GM04504 (cell line): ENCODE results near the gene MUC13.

ENCODE experiments used
- DNase-seq: peaks from one replicate; pipeline ENCODE4 v3.0.0-alpha.2; 2012; ENCODE audit warnings: low read depth

The MUC13 gene

DNA sequence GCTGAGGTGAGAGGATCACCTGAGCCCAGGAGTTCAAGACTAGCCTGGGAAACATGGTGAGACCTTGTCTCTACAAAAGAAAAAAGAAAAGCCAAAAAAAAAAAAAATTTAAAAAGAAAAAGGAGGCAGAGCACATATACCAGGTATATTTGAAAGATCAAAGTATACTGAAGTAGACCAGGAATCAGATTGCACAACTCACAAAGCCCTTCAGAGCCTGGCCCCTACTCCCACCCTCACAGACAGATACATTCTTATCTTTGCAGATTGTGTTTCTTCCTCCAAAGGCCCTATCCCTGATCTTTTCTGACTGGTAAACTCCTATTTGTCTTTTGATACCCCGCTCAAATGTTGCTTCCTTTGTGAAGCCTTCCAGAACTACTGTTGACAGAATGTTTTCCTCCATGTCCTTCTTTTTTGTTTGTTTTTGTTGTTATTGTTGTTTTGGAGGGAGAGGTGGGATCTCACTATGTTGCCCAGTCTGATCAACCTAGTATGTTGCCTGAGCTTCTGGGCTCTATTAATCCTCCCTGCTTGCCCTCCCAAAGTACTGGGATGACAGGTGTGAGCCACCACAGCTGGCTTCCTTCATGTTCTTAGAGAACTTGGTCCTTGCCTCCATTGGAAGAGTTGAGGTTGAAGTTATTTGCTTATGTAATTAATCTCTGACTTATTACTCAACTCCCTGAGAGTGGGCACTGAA is 37.6 kb downstream of the MUC13 start:
- DNase-seq, result no peak

DNA sequence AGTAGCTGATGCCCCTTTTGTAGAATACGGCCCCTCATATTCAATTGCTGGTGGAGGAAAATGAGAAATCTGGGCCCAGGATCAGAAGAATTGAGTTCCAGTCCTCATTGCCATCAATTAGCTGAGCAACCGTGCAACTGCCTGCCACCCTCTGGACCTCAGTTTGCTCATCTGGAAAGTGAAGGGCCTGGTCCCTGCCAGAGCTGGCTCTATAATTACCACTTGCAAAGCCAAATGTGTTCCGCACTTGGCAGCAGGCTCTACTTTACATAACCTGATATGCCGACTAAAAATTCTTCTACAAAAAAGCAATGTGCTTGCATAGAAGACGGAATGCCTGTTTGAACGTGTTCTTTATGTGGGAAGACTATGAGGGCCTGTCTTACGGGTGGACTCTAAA is 38.8 kb downstream of the MUC13 start:
- no peak for DNase-seq

DNA sequence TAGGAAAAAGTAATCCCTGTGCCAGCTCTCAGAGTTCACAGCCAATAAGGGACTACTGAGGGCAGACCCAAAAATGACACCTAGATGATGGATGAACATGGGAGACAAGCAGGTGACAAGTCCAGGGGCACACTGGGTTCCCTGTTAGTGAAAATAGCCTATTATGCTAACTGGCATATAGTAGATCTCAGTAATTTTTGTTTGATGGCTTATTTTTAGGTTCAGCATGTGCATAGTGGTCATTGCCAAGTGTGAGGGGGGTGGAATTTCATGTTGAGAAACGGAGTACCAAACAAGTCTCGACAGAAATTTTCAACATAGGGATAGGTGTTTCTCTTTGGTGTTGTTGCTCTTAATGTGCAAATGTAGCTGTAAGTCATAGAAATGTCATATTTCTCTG is 41.0 kb downstream of the MUC13 start:
- DNase-seq, result no peak

DNA sequence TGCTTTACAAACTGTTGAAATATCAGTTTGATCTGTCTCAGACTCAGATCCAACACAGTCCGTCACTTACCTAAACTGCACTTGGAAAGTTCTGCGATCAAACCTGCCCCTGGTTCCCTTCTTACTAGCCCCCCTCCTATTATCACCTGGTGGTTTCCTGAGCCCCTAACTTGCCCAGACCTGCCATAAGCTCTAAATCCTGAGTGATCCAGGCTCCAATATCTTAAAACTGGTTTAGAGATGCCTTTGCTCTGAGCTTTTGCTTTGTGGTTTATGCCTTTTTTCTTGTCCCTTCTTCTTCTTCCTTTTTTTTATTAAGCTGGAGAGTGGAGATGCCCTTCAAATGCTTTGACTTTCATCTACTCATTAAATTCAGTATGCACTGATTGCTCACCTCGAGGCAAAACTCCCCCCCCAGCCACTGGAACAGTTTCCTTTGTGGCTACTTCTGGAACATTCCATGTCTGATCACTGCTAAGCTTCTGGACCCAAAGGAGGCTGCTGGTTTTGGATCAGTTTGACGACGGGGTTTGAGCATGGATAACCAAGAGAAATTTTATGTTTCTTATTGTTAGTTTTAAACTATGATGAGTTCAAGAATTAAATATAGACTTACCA is 43.9 kb downstream of the MUC13 start:
- no peak for DNase-seq

DNA sequence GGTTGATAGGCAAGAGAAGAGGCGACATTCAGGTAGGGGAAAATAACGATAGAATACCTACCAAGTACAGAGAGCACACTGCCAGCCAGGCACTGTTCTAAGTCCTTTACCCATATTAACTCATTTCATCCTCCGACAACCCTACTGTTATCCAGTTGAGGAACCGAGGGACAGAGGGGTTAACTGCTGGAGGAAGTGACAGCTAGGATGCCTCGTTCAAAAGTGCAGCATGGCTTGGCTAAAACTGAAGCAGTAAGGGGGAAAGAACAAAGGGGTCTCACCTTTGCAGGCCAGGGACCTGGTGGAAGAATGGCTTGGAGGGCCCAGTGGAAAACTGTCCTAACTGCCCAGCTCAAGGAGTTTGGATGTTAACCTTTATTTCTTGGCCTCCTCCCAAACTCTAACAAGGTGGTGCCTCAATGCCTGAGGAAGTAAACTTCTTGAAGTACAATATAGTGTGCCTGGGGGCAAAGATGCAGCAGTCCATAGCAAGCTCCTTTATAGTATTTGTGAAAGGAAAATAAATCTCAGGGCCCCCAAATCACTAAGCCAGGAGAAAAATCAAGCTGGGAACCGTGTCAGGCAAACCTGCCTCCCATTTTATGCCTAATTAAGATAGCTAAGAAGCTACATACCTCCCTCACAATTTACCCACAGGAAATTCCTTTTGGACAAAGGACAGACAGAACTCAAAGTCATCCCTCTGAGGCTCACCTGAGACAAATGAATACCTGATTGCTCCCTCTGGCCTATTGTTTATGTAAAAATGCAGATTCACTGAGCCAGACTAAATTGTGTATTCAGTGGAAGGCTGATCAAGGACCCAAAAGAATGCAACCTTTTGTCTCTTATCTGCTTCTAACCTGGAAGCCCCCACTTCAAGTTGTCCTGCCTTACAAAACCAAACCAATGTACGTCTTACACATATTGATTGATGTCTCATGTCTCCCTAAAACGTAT is 45.8 kb downstream of the MUC13 start:
- DNase-seq, result no peak

DNA sequence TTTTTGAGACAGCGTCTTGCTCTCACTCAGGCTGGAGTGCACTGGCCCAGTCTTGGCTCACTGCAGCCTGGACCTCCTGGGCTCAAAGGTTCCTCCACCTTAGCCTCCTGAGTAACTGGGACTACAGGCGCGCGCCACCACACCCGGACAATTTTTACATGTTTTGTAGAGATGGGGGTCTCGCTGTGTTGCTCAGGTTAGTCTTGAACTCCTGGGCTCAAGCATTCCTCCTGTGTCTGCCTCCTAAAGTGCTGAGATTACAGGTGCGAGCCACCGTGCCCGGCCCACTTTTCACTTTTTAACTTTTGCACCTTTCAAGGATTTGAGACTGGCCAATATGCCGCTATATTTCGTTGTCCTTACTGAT is 46.6 kb downstream of the MUC13 start:
- DNase-seq, result no peak

DNA sequence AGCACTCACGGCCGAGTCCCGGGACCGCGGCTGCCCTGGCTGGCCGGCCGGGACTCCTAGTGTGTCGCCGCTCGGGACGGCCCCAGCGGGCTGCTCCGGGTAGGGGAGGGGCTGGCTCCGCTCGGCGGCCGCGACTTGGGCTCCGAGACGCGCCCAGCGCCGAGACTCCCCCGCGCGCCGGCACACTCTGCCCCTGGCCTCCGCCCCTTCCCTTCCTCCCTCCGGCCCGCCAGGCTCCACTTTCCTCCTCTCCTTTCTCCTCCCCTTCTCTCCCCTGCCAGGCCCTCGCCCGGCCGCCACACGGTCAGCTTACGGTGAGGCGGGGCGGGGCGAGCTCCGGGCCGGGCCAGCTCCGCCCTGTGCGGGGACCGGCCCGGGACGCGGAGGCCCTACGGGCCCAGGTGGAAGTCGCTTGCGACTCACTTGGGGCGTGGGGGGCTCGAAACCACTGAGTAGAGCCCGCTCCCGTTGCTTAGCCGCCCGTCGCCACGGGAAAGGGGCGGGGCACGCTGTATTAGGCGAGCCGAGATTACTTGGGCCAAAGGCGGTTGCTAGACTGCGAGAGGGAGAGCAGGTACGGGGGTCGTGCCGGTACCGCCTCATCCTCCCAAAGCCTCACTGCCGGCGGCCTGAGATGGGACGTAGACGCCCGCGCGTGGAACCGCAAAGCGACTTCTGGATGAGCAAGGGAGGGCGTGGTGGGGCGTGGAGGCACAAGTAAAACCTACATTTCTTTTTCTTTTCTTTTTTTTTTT is 47.2 kb downstream of the MUC13 start, which contains the start of gene ITGB5:
Gene ITGB5 (minus strand): TSS at position 189 of the 755 bp plus-strand sequence. CDS start 365 bp downstream, outside the sequence.
- peak; percentile 63 for DNase-seq

DNA sequence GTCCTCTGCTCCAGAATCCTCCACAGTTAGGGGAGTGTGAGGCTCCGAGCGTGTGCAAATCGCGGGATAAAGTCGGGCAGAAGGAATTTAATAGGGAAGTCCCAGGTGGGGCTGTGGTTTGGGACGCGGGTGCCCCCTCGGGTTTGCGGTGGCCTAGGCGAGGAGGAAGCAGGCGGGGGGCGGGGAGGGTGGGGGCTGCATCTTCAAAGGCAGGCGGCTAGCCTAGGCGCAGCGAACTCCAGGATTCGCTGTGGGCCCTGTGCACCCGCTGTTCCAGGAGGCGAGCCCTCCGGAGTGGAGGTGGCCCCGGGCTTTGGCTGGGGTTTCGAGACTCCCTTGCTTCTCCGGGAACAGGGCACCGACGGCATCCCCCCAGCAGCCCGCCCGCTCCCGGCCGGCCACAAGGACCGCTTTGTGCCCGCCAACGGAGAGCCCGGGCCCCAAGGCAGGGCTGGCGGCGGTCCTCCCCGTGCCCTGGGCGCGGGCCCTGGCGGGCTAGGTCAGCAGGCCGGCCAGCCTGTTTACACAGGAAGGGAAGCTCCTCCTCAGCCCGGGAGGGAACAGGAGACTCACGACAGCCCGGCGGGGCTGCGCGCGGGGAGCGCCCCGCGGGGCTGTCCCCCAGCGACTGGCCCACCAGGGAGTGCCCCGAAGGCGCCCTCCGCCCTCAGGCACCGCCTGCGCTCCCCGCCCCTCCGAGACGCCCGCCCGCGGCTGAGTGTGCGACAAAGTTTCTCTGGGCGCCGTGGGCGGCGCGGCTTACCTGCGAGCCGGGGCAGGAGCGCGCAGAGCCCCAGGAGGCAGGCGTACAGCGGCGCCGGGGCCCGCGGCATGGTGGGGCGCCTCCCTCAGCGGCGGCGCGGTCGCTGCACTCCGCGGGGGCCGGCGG is 48.1 kb downstream of the MUC13 start:
- peak; percentile 43 for DNase-seq

DNA sequence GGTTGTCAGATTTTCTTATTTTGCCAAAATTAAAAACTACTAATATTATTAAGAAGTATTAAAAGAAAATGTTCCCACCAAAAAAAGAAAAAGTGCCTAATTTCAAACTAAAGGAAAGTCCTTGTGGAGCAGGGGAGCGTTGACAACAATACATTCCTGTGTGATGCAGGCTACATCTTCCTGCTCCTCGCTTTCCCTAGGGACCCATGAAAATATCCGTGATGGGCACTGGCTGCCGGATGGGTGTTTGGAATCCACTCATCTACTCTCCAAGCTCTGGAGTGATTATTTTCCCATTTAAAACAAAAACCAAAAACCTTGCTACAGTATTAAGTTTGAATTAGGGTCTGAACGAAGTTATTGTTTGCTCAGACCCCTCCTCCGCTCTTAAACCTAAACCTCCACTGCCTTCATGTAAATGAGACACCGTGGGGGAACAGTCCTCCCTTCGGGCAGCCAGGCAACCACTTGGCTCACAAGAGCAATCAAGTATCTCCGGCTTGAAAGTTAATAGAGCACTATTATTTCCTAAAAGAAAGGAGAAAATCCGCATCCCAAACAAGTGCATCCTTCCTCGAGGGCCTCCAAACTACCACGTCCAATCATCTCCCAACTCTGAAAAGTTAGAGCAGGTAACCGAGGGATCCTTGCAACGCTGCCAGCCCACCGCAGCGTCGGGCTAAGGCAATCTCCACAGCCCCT is 48.9 kb downstream of the MUC13 start:
- peak; percentile 62 for DNase-seq

DNA sequence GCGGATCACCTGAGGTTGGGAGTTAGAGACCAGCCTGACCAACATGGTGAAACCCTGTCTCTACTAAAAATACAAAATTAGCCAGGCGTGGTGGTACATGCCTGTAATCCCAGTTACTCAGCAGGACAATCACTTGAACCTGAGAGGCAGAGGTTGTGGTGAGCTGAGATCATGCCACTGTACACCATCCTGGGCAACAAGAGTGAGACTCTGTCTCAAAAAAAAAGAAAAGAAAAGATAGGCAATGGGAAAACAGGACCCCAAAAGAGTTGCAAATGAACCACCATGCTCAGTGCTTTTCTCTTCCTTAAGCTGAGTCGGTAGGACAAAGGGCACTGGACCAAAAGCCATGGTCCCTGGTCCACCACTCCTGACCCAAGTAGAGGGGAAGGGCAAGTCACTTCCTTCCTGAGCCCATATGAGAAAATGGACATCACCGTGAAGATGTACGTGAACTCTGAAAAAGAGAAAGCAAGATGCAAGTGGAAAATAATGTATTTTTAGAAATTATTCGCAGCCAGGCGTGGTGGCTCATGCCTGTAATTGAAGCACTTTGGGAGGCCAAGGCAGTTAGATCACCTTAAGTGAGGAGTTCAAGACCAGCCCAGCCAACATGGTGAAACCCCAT is 50.0 kb downstream of the MUC13 start:
- DNase-seq, result no peak

DNA sequence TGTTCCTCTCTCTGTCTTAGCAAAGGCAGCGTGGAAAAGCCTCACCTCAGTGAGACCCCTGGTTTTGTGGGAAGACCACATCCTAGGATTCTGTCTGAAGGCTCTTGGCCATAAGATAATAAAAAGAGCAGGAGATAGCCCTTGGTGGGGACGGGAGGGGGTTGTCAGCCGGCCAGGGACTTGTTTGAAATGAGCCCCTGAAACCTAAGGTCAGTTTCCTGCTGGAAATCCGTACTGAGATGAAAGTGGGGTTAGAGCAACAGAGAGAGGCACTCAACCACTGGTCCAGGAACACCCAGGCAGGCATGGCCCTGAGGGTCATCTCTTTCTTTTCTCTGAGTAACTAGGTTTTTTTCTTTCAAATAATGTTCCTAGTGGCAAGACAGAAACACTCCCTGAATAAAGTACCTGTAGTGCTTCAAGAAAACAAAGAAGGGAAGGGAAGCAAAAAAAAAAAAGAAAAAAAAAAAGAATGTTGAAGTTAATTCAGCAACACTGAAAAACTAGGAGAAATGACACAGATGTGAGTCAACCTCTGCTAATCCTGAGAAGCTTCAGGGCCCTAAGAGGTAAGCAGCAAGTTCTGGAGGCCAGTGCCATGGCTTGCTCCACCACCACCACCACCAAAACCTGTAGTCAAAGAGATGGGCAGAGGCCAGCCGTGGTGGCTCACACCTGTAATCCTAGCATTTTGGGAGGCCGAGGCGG is 50.6 kb downstream of the MUC13 start:
- DNase-seq, result no peak

DNA sequence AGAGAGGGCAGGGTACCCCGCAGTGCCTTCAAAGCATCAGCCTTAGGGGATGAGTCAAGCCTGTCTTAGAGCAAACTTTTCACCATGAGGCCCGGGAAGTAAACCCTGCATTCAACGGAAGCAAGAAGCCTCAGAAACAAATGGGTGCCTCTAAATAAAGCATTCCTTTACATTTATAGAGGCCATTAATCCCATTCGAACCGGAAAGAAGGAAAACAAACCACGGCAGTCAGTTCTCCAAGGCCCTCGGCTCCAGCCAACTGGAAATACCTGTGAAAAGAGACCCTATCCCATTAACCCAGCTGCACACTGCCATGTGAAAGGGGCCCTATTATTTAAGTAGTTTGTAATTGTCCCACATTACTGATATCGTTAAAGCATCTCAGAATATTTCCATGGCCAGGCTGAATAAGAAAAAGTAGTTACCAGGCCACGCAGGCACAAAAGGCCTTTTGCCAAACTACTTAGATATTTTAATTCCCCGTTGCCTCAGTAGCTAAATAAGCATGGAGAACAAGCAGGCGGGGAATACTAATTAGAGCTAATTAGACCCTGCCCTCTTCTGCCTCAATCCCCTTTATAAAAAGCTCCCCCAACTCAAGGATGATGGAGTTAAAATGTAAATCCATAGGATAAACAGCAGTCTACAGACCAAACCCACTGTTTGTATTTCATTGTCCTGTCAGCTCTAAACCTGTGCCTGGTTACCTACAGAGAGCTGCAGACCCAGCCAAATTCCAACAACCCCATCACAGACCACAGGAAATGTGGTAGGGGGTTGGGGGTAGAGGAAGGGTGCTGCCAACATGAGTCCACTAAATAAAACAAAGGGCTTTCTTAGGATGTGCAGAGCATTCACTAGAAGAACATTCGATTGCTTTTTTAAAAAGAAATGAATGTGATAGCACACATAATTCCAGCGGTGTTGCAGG is 51.5 kb downstream of the MUC13 start:
- no peak for DNase-seq

DNA sequence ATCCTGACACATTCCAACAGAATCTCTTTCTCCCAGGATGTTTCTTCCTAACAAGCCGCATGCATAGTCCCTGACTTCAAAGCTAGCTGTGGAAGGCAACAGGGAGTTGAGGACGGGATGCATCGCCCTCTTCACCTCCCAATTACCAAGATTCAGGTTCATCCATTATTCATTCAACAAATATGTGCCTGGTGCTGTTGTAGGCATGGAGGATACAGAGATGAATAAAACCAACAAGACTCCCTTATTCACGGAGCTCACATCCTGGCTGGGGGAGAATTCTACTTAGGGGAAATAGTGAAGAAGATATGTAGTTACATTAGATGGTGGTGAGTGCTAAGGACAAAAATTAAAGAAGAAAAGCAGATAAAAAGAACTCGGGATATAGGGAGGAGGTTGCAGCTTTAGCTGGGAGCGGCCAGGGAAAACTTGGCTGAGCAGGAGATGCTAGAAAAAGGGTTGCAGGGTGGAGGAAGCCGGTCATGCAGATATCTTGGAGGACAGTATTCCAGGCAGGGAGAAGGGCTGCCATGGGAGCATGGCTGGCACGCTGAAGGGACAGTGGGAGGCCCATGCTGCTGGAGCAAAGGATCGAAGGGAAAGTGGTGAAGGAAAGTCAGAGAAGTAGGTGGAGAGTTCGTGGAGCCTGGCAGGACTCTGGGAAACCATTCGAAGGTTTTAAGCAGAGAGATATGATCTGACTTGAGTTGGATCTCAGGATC is 52.4 kb downstream of the MUC13 start:
- no peak for DNase-seq

DNA sequence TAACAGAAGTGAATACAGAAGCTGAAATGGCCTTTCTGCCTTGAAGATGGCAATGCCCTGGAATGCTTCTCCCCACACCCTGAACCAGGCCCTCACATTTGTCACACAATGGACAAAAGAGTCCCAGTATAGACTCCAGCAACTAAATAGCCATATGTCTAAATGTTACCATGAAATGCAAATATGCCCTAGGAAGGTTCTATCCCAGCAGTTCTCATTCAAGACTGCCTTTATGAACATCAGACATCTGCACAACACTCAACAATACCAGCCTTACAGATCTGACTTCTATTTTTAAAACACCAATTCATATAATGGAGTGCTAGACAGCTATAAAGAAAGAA is 55.2 kb downstream of the MUC13 start:
- DNase-seq, result no peak

DNA sequence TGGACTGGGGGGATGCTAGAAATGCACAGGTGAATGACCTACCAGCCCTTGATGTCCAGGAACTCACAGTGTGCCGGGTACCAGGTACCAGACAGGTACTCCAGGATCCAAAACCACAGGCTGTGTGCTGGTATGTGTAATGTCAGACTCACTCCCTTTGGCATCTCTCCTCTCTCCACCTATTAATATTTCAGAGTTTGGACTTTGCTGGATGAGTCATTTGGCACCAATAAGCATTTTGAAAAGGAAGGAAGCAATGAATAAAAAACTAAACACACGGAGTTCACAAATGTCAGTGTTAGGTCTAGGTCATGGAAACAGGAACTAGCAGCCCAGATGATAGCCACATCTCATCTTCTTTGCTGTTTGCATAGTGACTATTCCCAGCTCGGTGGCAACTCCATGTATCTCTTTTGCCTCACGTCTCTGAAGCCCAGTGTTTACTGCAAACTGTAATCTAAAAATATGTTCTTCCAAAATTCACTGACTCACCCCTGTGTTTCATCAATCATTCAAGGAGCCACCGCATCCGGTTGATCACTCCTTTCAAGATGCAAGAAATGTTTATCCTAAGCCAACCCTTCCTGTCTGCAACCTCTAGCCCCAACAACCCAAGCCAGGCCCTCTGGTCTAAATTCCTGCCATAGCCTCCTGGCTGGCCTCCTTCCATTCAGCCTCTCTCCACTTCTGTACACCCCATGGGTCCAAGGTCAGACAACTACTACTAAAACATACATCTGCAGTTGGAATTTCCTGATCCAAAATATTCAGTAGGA is 55.8 kb downstream of the MUC13 start:
- peak; percentile 92 for DNase-seq

DNA sequence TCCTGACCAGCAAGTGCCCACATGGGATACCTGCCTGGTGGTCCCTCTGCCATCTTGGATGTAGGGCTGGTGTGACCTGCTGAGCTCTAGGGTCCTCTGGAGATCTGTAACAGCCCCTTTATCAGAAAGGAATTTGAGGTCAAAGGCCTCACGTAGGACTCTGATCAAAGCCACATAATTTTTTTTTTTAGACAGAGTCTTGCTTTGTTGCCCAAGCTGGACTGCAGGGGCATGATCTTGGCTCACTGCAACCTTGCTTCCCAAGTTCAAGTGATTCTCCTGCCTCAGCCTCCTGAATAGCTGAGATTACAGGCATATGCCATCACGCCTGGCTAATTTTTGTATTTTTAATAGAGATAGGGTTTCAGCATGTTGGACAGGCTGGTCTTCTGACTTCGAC is 56.9 kb downstream of the MUC13 start:
- no peak for DNase-seq

DNA sequence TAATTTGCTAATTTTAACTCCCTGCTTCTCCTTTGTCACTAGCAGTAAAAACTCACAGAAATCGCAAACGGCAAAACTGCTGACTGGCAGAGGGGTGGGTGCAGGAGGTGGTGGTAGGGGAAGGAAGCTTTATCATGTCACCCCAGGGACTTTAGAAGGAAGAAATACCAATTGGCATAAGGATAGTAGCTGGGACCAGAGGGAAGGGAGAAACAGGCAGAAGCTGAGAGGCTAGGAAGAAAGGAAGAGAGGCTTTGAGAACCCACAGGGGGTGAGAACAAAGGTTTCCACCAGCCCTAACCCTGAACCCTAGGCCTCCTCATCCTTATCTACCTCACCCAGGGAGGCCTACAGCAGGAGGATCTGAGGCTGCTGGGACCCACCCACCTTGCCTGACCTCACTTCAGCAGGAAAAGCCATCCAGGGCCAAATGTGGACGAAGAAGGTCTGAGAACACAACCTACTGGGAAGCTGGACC is 58.1 kb downstream of the MUC13 start:
- DNase-seq, result no peak
